T-cell (primary cell): Measurements from ENCODE around the gene RASSF4. TPM values are rescaled to one million over a fixed set of nuclear protein-coding genes. Genes with fewer than 3 reads are reported as not detected.
"Not testable (repeated sequence)": the region's sequence is repeated elsewhere in the genome, so short reads cannot be mapped to it uniquely, and the experiment has no call there.

ENCODE experiments used
- ATAC-seq, 4 experiments: fragments of 200-7000 bp in 3 of 4; fragments of 150-1000 bp in 1 of 4; cut with Tn5 transposase; replicated peaks in 1 of 4; 1 replicate in 3 of 4; 2 replicates in 1 of 4; pipeline ENCODE4 v1.10.0; 2021; ENCODE audit warnings: moderate library complexity in 3 of 4, mild to moderate bottlenecking in 2 of 4, moderate number of reproducible peaks in 1 of 4
- CTCF ChIA-PET, 2 donors: fragments of 300-600 bp; sonication (Branson Sonifier 250); formaldehyde crosslinking; loops; one replicate each; lab custom pipeline; 2022; ENCODE audit warnings: antibody characterized with exemption in 2 of 2; lab: Charles Lee
- POLR2A ChIA-PET, 2 donors: fragments of 300-600 bp; sonication (Branson Sonifier 250); formaldehyde crosslinking; loops; one replicate each; lab custom pipeline; 2022; ENCODE audit warnings: antibody characterized with exemption in 2 of 2; lab: Charles Lee
- DNase-seq, 35 experiments: peaks; one replicate each; pipeline versions ENCODE4 v3.0.0 to v3.0.0-alpha.2; 2013 to 2023
- H3K27ac ChIP-seq: one replicate; pipeline ENCODE4 v1.5.1; 2013; ENCODE audit warnings: low read length
- H3K27me3 ChIP-seq, 2 experiments: replicated peaks in 1 of 2; 1 replicate in 1 of 2; 2 replicates in 1 of 2; pipeline versions ENCODE4 v1.6.1 to v1.7.0; 2013; ENCODE audit warnings: low read length in 1 of 2, mixed read lengths in 1 of 2; ENCODE audit not compliant: control insufficient read depth in 2 of 2, insufficient read depth in 2 of 2; ENCODE audit errors: extremely low read depth in 1 of 2
- H3K36me3 ChIP-seq, 2 donors: 1 replicate in 1 of 2; 2 replicates in 1 of 2; pipeline versions ENCODE4 v1.6.1 to v1.7.0; 2013; ENCODE audit warnings: low read length in 1 of 2; ENCODE audit not compliant: control insufficient read depth in 2 of 2, insufficient read depth in 1 of 2; ENCODE audit errors: extremely low read depth in 1 of 2
- H3K4me1 ChIP-seq, 2 experiments: 1 replicate in 1 of 2; 2 replicates in 1 of 2; pipeline versions ENCODE4 v1.6.1 to v1.7.0; 2013; ENCODE audit warnings: low read length in 2 of 2, mixed read lengths in 1 of 2; ENCODE audit not compliant: insufficient read depth in 2 of 2, control insufficient read depth in 1 of 2; ENCODE audit errors: extremely low read depth in 1 of 2
- H3K4me3 ChIP-seq, 2 donors: 1 replicate in 1 of 2; 2 replicates in 1 of 2; pipeline versions ENCODE4 v1.5.1 to v1.7.0; 2013; ENCODE audit warnings: mild to moderate bottlenecking in 2 of 2, low read length in 1 of 2, moderate library complexity in 1 of 2; ENCODE audit not compliant: control insufficient read depth in 1 of 2; ENCODE audit errors: extremely low read depth in 1 of 2
- H3K9me3 ChIP-seq: 2 replicates; pipeline ENCODE4 v1.7.0; 2013
- H3K27ac Mint-ChIP-seq, 2 donors: one replicate each; pipeline ENCODE4 v1.8.0; 2020 to 2021; ENCODE audit warnings: mild to moderate bottlenecking in 2 of 2, mixed read lengths in 2 of 2
- H3K27me3 Mint-ChIP-seq, 2 donors: one replicate each; pipeline ENCODE4 v1.8.0; 2021 to 2022; ENCODE audit warnings: mixed read lengths in 2 of 2
- H3K36me3 Mint-ChIP-seq: one replicate; pipeline ENCODE4 v1.8.0; 2021; ENCODE audit warnings: mixed read lengths
- H3K4me1 Mint-ChIP-seq, 3 donors: one replicate each; pipeline ENCODE4 v1.8.0; 2020 to 2022; ENCODE audit warnings: mixed read lengths in 3 of 3, mild to moderate bottlenecking in 1 of 3
- H3K4me3 Mint-ChIP-seq, 3 donors: one replicate each; pipeline ENCODE4 v1.8.0; 2020 to 2022; ENCODE audit warnings: mild to moderate bottlenecking in 3 of 3, mixed read lengths in 3 of 3, moderate library complexity in 3 of 3
- H3K9me3 Mint-ChIP-seq, 3 donors: one replicate each; pipeline ENCODE4 v1.8.0; 2020 to 2022; ENCODE audit warnings: mixed read lengths in 3 of 3
- WGBS: methylation state at CpG from one replicate; pipeline ENCODE4 v1.1.5; 2013; ENCODE audit warnings: missing lambda C conversion rate; ENCODE audit not compliant: insufficient coverage; 5-methylcytosine and 5-hydroxymethylcytosine counted together
- total RNA-seq, 35 experiments: library from RNA in 6 of 35; stranded (reverse) in 6 of 35; fragments of 120-200 nt in 1 of 35; gene quantifications; one replicate each; pipeline versions ENCODE4 v1.2.1 to v1.2.4 and lab custom pipeline; 2013 to 2026

The RASSF4 gene
- total RNA-seq, 5 donors from 2014 or later (not counting 1 experiment from before 2014, with no cell fraction given), result 0.55 to 2.8 (median 1.7) TPM

DNA sequence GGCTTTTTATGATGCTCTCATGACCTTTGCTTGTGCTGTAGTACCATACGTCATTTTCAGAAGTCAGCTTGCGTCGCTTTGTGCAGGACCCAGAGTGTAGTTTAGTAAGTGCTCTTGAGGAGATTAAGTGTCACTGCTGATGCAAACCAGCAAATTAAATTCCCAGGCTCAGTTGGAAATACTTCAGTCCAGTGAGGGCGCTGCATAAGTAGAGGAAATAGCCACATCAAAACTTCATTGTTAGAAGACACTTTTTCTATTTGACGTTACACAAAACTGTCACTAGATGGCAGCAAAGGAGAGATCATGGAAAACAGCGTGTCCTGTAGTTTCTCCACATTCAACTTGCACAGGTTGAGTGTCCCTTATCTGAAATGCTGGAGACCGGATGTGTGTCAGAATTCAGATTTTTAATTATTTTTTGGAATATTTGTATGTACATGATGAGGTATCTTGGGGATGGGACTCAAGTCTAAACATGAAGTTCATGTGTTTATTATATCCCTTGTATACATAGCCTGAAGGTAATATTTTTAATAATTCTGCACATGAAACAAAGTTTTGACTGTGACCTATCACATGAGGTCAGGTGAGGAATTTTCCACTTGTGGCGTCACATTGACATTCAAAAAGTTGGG is 49.0 kb downstream of the RASSF4 start:
- peak in 7 of 35 experiments; percentile 5 to 77 (median 18) for DNase-seq
- H3K4me1 Mint-ChIP-seq, result peaks cover 0 to 5% (median 2%) of the 10 kb centered on the region in 3 donors
- H3K27me3 Mint-ChIP-seq, result no peaks in the 10 kb centered on the region
- Histone ChIP-seq H3K4me1 (no peaks in the 10 kb centered on the region), H3K27ac (no peak overlapping the region), H3K27me3 (no peaks in the 10 kb centered on the region), H3K36me3 (peaks cover 2% of the 10 kb centered on the region in 2 donors), H3K4me3 (no peak overlapping the region), H3K9me3 (no peaks in the 10 kb centered on the region)
- no peak overlapping the region for H3K4me3 Mint-ChIP-seq
- WGBS, result 33% methylated on average over 5 of the region's 8 CpGs
- ChIA-PET POLR2A (no interaction called here), CTCF (no interaction called here)
- peaks cover 0 to 10% (median 3%) of the 10 kb centered on the region in 3 donors for H3K9me3 Mint-ChIP-seq
- H3K27ac Mint-ChIP-seq, result no peak overlapping the region
- peak; percentile 58 to 74 (median 67) for ATAC-seq
- H3K36me3 Mint-ChIP-seq, result peaks cover 24% of the 10 kb centered on the region

DNA sequence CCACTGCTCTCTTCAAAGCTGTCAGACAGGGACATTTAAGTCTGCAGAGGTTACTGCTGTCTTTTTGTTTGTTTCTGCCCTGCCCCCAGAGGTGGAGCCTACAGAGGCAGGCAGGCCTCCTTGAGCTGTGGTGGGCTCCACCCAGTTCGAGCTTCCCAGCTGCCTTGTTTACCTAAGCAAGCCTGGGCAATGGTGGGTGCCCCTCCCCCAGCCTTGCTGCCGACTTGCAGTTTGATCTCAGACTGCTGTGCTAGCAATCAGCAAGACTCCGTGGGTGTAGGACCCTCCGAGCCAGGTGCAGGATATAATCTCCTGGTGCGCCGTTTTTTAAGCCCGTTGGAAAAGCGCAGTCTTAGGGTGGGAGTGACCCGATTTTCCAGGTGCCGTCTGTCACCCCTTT is 55.0 kb downstream of the RASSF4 start:
- H3K4me1 ChIP-seq, H3K9me3 ChIP-seq, H3K36me3 ChIP-seq, DNase-seq, H3K36me3 Mint-ChIP-seq, H3K4me3 Mint-ChIP-seq, H3K27ac ChIP-seq, H3K4me1 Mint-ChIP-seq, H3K27me3 ChIP-seq, H3K27ac Mint-ChIP-seq, ATAC-seq, H3K27me3 Mint-ChIP-seq, H3K9me3 Mint-ChIP-seq, POLR2A ChIA-PET, H3K4me3 ChIP-seq, CTCF ChIA-PET: not testable (repeated sequence)
- WGBS, result no CpG with 5 or more reads among the region's 10 CpGs

DNA sequence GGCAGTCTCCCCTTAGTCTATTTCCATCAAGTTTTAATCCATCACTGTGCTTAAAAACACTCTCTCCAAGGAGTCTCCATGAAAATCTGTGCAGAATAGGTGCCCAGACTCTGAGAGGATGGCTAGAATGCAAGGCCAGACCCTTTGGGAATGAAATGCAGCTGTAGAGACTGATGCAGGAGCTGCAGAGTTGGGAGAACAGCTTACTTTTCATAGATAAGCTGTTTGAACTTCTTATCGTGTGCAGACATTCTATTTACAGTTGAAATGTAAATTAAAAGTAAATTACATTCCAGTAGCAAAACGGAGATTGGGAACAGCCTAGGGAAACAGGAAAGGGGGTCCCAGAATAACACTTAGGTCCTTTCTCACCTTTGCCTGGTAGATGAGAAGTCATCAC is 56.0 kb downstream of the RASSF4 start:
- ChIA-PET CTCF (interaction anchor here in 1 of 2 donors (1.0 kb wide), 1 partner anchor 11 kb away, joined by 3 read pairs; no protein-coding TSS in a partner anchor), POLR2A (no interaction called here)
- Histone ChIP-seq H3K9me3 (no peaks in the 10 kb centered on the region), H3K27ac (no peak overlapping the region), H3K27me3 (no peaks in the 10 kb centered on the region), H3K4me3 (no peak overlapping the region), H3K36me3 (no peaks in the 10 kb centered on the region), H3K4me1 (no peaks in the 10 kb centered on the region)
- no peak overlapping the region for H3K4me3 Mint-ChIP-seq
- ATAC-seq, result no peak
- no peak for DNase-seq
- no peak overlapping the region for H3K27ac Mint-ChIP-seq
- H3K4me1 Mint-ChIP-seq, result no peaks in the 10 kb centered on the region
- peaks cover 0 to 2% of the 10 kb centered on the region in 2 donors for H3K27me3 Mint-ChIP-seq
- H3K36me3 Mint-ChIP-seq, result no peaks in the 10 kb centered on the region
- WGBS, result no CpG with 5 or more reads among the region's 2 CpGs
- no peaks in the 10 kb centered on the region for H3K9me3 Mint-ChIP-seq

DNA sequence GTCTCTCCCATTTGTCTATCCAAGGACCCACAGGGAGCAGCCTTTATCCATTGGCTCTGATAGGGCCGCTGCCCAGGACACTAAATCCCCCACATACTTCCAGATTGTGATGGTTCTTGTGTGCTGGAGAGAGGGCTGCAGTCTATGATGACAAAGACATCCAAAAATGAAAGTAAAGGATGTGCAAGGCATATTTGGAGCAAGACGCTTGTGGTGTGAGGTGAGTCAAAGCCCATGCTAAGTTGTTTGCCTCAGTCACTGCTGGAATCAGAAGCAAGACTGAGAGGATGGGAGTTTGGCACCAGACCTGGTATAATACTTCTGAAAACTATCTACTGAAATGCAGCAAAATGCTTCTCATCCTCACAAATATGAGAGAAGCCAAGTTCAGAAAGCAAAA is 63.8 kb downstream of the RASSF4 start:
- ATAC-seq (no peak), DNase-seq (no peak)
- no CpG with 5 or more reads among the region's 2 CpGs for WGBS
- H3K9me3 Mint-ChIP-seq, result peaks cover 6 to 13% (median 12%) of the 10 kb centered on the region in 3 donors
- Histone ChIP-seq H3K4me1 (no peaks in the 10 kb centered on the region), H3K9me3 (no peaks in the 10 kb centered on the region), H3K27ac (no peak overlapping the region), H3K4me3 (no peak overlapping the region), H3K36me3 (no peaks in the 10 kb centered on the region), H3K27me3 (no peaks in the 10 kb centered on the region)
- H3K27me3 Mint-ChIP-seq, result peaks cover 0 to 4% of the 10 kb centered on the region in 2 donors
- H3K4me1 Mint-ChIP-seq, result no peaks in the 10 kb centered on the region
- ChIA-PET POLR2A (no interaction called here), CTCF (no interaction called here)
- H3K4me3 Mint-ChIP-seq, result no peak overlapping the region
- H3K27ac Mint-ChIP-seq, result no peak overlapping the region
- H3K36me3 Mint-ChIP-seq, result no peaks in the 10 kb centered on the region

DNA sequence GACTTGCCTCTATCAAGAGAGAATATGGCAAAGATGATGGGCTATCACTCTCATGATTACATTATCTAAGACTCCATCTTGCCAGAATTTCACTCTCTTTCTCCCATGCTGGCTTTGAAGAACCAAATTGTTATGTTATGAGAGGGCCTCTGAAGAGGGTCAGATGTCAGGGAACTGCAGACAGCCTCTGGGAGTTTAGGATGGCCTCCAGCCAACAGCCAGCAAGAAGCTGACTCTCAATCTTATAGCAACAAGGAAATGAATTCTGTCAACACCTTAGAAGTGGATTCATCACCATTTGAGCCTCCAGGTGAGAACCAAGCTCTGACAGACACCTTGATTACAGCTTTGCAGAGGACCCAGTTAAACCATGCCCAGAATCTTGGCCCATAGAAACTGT is 74.7 kb downstream of the RASSF4 start:
- Mint-ChIP-seq H3K4me1 (no peaks in the 10 kb centered on the region), H3K4me3 (no peak overlapping the region), H3K27me3 (peaks cover 14 to 25% of the 10 kb centered on the region in 2 donors), H3K27ac (no peak overlapping the region), H3K9me3 (peaks cover 10 to 22% (median 16%) of the 10 kb centered on the region in 3 donors), H3K36me3 (peaks cover 5% of the 10 kb centered on the region)
- DNase-seq (no peak), ATAC-seq (no peak)
- ChIA-PET CTCF (no interaction called here), POLR2A (no interaction called here)
- H3K27me3 ChIP-seq, result no peaks in the 10 kb centered on the region
- peaks cover 0 to 2% of the 10 kb centered on the region in 2 experiments for H3K4me1 ChIP-seq
- H3K4me3 ChIP-seq, result no peak overlapping the region
- H3K27ac ChIP-seq, result no peak overlapping the region
- H3K9me3 ChIP-seq, result no peaks in the 10 kb centered on the region
- no peaks in the 10 kb centered on the region for H3K36me3 ChIP-seq

DNA sequence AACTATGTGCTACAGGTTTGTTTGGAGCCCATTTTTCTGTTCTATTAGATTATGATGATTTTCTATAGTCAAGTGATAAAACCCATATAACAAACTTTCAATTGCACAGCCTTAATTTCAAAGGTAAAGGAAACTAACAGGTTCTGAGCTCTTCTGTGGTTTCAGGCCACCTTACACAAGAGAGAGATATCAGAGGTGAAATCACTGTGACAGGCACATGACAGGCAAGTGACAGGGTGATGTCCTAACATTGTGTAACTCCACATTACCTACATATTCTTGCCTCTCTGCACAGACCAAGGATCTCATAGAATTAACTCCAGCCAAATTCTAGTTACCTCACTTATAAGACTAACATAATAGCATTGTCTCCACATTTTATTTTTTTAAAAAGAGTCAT is 76.1 kb downstream of the RASSF4 start:
- ChIA-PET POLR2A (no interaction called here), CTCF (no interaction called here)
- H3K27ac Mint-ChIP-seq, result no peak overlapping the region
- no peak overlapping the region for H3K4me3 ChIP-seq
- peaks cover 5% of the 10 kb centered on the region for H3K36me3 Mint-ChIP-seq
- H3K4me1 ChIP-seq, result peaks cover 0 to 2% of the 10 kb centered on the region in 2 experiments
- ATAC-seq, result no peak
- peaks cover 18 to 28% of the 10 kb centered on the region in 2 donors for H3K27me3 Mint-ChIP-seq
- no peaks in the 10 kb centered on the region for H3K27me3 ChIP-seq
- H3K4me1 Mint-ChIP-seq, result no peaks in the 10 kb centered on the region
- H3K9me3 ChIP-seq, result no peaks in the 10 kb centered on the region
- no peaks in the 10 kb centered on the region for H3K36me3 ChIP-seq
- H3K27ac ChIP-seq, result no peak overlapping the region
- H3K9me3 Mint-ChIP-seq, result peaks cover 5 to 12% (median 12%) of the 10 kb centered on the region in 3 donors
- no peak overlapping the region for H3K4me3 Mint-ChIP-seq
- DNase-seq, result no peak
